ENCODE measurements around the gene ARMC5. TPM values are rescaled to one million over a fixed set of nuclear protein-coding genes. Genes with fewer than 3 reads are reported as not detected.

ARMC5 gene
- total and polyA plus RNA-seq, 9 of the 15 experiments (the other 6 are each of a cell fraction or from before 2014, with no cell fraction given), result 0.11 to 13.5 (median 2.1) TPM

- TF ChIP-seq ZBTB5 (IDR thresholded peaks at IDR 0.05) (peak; percentile 44; the same call in 1 of the 2 replicates), CTCFL (IDR thresholded peaks at IDR 0.05; ENCODE audit: borderline replicate concordance, insufficient read depth, low read depth, low read length, poor library complexity, severe bottlenecking) (no peak), PRDM10 (IDR thresholded peaks at IDR 0.05; ENCODE audit: partially characterized antibody) (peak; percentile 98), KLF16 (IDR thresholded peaks at IDR 0.05) (no peak), SRSF3 (IDR thresholded peaks at IDR 0.05; ENCODE audit: insufficient read depth, low read length) (0 out of 2 replicates have a peak, but pooled peaks have one; percentile 9), TEAD4 (IDR thresholded peaks at IDR 0.05; ENCODE audit: low read length) (no peak), TEAD4 (CRISPR knock-in tag; IDR thresholded peaks at IDR 0.05; ENCODE audit: borderline replicate concordance) (no peak), PURB (CRISPR knock-in tag; IDR thresholded peaks at IDR 0.05; ENCODE audit: low read depth) (no peak), TCF7 (IDR thresholded peaks at IDR 0.05; ENCODE audit: borderline replicate concordance) (0 out of 2 replicates have a peak, but pooled peaks have one; percentile 7), ZNF584 (CRISPR knock-in tag; IDR thresholded peaks at IDR 0.05; ENCODE audit: low read depth) (no peak), E2F3 (CRISPR knock-in tag; IDR thresholded peaks at IDR 0.05) (0 out of 2 replicates have a peak, but pooled peaks have one; percentile 47), HINFP (tag; conservative IDR thresholded peaks at IDR 0.05; ENCODE audit: low read depth) (peak; percentile 48; the same call in 1 of the 2 replicates), ATF3 (IDR thresholded peaks at IDR 0.05) (no peak), ATF3 (CRISPR knock-in tag; conservative IDR thresholded peaks at IDR 0.05) (peak; percentile 46; the same call in 1 of the 2 replicates), FOXA3 (CRISPR knock-in tag; conservative IDR thresholded peaks at IDR 0.05 in 1 of 2, IDR thresholded peaks at IDR 0.05 in 1 of 2) (0 out of 4 replicates have a peak, but pooled peaks of 1 of the 2 experiments have one; percentile 55)
These were observed 1.0 kb upstream of the ARMC5 start (continued) for GRCh38 chr16:31458073-31458843.
